Activated naive CD8-positive, alpha-beta T cell treated with anti-CD3 and anti-CD28 coated beads, Interleukin-2, amount 50 U/mL, for 24 hours (primary cell): ENCODE results near the gene TNFRSF25.
"Not testable (repeated sequence)": the region's sequence is repeated elsewhere in the genome, so short reads cannot be mapped to it uniquely, and the experiment has no call there.

Experiments
- ATAC-seq: fragments of 150-1000 bp; cut with Tn5 transposase; one replicate; pipeline ENCODE4 v1.10.0; 2021
- DNase-seq: peaks from one replicate; pipeline ENCODE4 v3.0.0; 2021
- H3K27ac Mint-ChIP-seq: one replicate; pipeline ENCODE4 v1.8.0; 2021; ENCODE audit warnings: mild to moderate bottlenecking, mixed read lengths
- H3K27me3 Mint-ChIP-seq: one replicate; pipeline ENCODE4 v1.8.0; 2021; ENCODE audit warnings: mixed read lengths
- H3K36me3 Mint-ChIP-seq: one replicate; pipeline ENCODE4 v1.8.0; 2021; ENCODE audit warnings: low read depth, mixed read lengths
- H3K4me1 Mint-ChIP-seq: one replicate; pipeline ENCODE4 v1.8.0; 2021; ENCODE audit warnings: mixed read lengths
- H3K4me3 Mint-ChIP-seq: one replicate; pipeline ENCODE4 v1.8.0; 2021; ENCODE audit warnings: mild to moderate bottlenecking, moderate library complexity, mixed read lengths
- H3K9me3 Mint-ChIP-seq: one replicate; pipeline ENCODE4 v1.8.0; 2021; ENCODE audit warnings: mixed read lengths

The TNFRSF25 gene

DNA sequence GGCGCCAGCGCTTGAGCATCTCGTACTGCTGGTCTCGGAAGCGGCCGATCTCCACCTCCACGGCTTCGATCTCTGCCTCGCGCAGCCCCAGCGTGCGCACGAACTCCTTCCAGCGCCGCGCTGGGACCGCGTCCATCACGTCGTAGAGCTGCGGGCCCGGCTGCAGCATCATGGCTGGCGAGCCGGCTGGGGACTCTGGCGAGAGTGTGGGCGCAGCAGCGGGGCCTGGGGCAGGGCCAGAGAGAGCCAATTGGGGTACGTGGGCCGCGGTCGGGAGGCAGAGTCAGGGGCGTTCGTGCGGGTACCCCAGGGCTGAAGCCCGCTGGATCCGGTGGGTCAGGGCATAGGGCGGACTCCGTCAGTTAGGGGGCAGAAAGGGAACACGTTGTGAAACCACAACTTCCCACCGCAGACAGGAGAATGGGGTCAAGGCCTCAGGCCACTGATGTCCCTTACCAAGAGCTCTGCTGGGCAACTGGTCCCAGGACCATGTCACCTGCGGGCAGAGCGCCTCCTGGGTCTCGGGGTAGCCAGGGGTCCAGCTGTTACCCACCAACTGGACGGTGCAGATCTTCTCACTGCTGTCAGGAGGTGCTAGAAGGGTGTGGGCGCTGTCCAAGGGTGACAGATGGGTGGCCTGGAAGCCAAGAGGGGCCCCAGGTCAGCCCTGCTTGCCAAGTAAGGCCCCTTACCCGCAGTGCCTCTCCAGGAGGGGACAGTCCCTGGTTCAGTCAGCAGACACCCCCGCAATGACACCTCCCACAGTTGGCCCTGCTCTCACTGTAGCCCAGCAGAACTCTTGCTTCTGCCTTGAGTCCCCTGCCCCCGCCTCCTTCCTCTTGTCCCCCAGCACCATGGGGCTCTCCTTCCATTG is 4.2 kb downstream of the TNFRSF25 start:
- no peaks in the 10 kb centered on the region for H3K9me3 Mint-ChIP-seq
- peaks cover 11% of the 10 kb centered on the region for H3K27me3 Mint-ChIP-seq
- peaks cover 52% of the 10 kb centered on the region for H3K4me1 Mint-ChIP-seq
- peak overlapping the region; percentile 55 for H3K4me3 Mint-ChIP-seq
- peaks cover 15% of the 10 kb centered on the region for H3K36me3 Mint-ChIP-seq
- peak overlapping the region; percentile 55 for H3K27ac Mint-ChIP-seq
- ATAC-seq (no peak), DNase-seq (no peak)

DNA sequence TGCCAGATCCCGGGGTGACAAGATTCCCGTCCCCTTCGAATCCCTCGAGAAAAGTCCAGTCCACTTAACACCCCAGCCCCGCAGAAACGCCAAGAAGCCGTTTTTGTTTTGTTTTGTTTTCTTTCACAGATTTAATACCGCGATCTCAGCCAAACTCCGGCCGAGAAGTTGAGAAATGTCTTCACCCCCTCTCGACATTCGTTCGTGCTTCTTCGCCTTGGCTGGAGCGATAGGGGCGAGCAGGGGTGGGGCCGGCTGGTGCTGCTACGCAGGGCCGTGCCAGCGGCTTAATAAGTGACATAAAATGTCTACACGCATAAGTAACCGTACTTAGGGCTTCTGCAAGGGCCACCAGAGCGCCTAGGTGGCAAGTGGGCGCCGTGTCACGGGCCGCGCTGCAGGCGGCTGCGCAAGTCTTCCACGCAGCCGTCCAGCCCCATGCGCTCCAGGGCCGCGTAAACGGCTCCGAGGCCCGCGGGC is 4.9 kb downstream of the TNFRSF25 start:
- Mint-ChIP-seq H3K4me1 (peaks cover 50% of the 10 kb centered on the region), H3K27me3 (peaks cover 16% of the 10 kb centered on the region), H3K27ac (peak overlapping the region; percentile 76), H3K36me3 (peaks cover 15% of the 10 kb centered on the region), H3K9me3 (no peaks in the 10 kb centered on the region), H3K4me3 (peak overlapping the region; percentile 60)
- no peak for ATAC-seq
- DNase-seq = no peak

DNA sequence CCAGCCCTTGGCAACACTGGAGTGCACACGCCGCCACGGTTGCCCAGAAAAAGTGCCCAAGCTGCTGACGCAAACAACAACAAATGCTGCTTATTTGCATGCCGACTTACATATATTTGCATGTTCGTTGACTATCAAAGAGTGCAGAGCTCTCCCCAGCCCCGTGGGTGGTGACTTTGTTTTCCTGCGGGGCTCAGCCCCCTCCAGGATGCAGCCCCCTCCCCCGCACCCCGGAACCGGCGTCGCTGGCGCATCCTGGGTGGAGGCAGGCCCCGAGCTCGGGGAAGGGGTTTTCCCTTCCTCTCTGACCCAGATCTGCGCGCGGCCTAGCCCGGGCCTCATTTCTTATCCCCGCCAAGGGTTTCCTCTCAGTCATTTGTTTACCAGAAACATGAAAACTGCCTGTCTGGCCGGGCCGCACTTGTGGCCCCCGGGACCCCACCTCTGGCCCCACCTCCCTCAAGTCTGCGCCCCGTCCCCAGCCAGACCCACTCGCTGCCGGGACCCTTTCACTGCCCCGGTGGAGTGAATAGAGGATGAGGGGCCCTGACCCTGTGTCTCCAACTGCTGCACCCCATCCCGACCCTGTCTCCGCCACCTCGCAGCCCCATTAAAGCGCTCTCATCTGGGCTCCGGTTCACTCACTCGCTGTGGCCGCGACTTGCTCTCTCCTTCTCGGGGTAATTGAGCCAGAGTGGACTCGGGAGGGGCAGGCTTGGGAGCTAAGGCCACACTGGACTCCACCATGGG is 5.5 kb downstream of the TNFRSF25 start:
- Mint-ChIP-seq H3K9me3 (no peaks in the 10 kb centered on the region), H3K4me1 (peaks cover 51% of the 10 kb centered on the region), H3K4me3 (peak overlapping the region; percentile 60), H3K36me3 (peaks cover 15% of the 10 kb centered on the region), H3K27ac (peak overlapping the region; percentile 76), H3K27me3 (peaks cover 20% of the 10 kb centered on the region)
- ATAC-seq (peak; percentile 82), DNase-seq (peak; percentile 79)

DNA sequence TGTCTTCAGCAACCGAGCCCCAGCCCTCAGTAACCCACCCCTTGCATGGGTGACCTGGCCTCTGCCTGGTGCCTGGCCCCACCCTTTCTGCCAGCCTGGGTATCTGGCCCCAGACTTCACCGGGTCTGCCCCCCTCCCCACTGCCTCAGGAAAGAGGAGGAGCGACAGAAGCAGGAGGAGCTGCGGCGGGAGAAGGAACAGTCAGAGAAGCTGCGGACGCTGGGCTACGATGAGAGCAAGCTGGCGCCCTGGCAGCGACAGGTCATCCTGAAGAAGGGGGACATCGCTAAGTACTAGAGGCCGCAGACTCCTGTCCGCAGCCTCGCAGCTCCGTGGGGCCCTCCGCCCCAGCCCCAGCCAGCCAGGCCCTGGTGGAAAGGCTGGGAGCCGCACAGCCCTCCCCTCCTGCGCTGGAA is 6.1 kb downstream of the TNFRSF25 start:
- H3K36me3 Mint-ChIP-seq = peaks cover 15% of the 10 kb centered on the region
- peaks cover 51% of the 10 kb centered on the region for H3K4me1 Mint-ChIP-seq
- H3K27me3 Mint-ChIP-seq = peaks cover 21% of the 10 kb centered on the region
- ATAC-seq (peak; percentile 7), DNase-seq (peak; percentile 40)
- peak overlapping the region; percentile 76 for H3K27ac Mint-ChIP-seq
- H3K9me3 Mint-ChIP-seq = no peaks in the 10 kb centered on the region
- H3K4me3 Mint-ChIP-seq = peak overlapping the region; percentile 60

DNA sequence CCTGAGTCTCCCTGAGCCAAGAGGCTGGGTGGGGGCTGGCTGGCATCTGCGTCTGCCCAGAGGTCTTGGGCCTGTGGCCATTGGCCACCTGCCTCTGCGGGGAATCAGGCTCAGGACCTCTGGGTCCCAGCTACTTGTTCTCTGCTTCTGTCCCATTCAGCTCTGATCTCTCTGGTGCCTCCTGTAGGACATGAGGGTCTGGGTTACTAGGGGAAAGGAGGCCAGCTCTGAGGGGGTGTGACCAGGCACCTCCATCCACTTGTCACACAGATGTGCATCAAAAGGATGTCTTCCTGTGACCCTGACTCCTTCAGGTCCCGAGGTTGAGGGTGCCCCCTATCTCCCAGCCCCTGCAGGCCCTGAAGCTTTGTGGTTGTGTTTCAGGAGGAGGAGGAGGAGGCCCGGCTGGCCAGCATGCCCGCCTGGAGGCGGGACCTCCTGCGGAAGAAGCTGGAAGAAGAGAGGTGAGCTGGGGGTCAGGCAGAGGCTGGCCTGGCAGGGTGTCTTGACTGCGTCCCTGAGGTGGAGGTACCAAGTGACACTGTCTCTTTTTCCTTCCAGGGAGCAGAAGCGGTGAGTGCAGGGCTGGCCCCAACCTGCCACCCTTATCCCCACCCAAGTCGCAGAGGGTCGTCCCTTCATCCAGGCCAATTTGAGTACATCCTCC is 9.0 kb downstream of the TNFRSF25 start:
- DNase-seq (no peak), ATAC-seq (no peak)
- Mint-ChIP-seq H3K4me3 (no peak overlapping the region), H3K27ac (no peak overlapping the region), H3K4me1 (peaks cover 34% of the 10 kb centered on the region), H3K27me3 (peaks cover 42% of the 10 kb centered on the region), H3K9me3 (no peaks in the 10 kb centered on the region), H3K36me3 (no peaks in the 10 kb centered on the region)

DNA sequence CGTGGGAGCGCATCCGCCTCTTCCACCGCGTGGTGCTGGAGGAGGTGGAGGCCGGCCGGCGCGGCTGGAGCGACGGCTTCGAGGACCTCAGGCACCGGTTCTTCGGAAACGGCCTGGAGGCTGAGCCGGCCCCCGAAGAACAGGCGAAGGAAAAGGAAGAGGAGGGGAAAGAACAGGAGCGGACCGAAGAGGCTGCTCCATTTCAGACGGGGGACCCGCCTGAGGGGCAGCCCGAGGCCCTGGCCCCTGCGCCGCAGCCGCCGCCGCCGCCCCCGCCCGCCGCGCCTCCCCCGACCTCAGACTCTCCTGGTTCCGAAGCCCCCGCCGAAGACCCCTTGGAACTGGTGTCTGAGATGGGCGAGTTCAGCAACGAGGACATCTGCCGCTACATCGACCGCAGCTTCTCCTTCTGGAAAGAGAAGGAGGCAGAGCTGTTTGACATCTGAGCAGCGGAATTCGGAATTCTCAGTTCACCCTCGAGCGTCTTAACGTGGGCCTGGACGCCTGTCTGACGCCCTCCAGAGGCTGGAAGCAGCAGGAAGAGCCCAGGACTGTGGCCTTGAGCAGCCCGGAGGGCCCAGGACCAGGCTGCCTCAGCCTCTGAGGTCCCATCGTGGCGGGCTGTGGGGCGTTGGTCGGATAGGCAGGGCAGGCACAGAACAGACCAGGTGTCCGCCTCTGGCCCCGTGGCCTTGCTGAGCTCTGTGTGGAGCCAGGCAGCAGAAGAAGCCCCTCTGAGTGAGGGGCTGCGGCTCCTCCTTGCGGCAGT is 10.0 kb downstream of the TNFRSF25 start:
- not testable (repeated sequence) for DNase-seq, H3K36me3 Mint-ChIP-seq, H3K4me3 Mint-ChIP-seq, ATAC-seq, H3K9me3 Mint-ChIP-seq, H3K27ac Mint-ChIP-seq
- peaks cover 25% of the 10 kb centered on the region for H3K4me1 Mint-ChIP-seq
- peaks cover 45% of the 10 kb centered on the region for H3K27me3 Mint-ChIP-seq

DNA sequence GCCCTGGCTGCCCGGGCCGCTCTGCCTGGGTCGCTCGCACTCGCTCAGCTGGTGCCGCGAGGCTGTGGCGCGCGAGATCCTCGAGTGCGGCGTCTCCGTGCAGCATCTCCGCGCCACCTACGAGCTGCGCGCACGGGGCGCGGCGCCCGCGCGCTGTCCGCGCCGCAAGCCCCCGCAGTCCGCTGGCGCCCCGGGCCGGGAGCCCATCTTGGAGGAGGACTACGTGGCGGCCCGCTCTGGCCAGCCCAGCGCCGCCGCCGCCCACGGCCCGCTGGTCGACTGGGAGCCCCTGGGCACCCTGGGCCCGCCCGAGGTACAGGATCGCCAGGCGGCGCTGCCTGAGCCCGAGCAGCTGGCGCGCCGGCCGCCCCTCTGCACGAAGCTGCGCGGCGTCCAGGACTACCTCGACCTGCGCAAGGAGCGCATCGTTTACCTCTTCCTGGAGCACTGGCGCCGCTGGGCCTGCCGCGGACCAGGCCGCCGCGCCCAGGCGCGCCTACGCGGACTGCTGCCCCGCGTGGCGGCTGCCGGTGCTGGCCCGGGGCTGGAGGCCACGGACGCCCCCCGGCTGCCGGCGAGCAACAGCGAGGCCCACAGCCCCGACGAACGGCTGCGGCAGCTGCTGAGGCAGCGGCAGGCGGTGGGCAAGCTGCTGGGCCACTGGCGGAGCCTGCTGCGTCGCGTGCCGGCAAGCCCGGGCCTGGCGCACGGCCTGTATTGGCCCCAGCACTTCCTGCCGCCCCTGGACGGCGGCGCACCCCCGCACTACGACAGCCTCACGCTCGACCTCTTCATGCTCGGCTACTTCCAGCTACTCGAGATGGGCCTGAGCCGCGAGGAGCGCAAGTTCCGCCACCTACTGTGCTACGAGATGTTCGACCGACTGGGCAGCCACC is 10.9 kb downstream of the TNFRSF25 start:
- ATAC-seq (peak; percentile 41), DNase-seq (peak; percentile 26)
- H3K4me1 Mint-ChIP-seq = peaks cover 17% of the 10 kb centered on the region
- no peak overlapping the region for H3K4me3 Mint-ChIP-seq
- no peaks in the 10 kb centered on the region for H3K36me3 Mint-ChIP-seq
- H3K9me3 Mint-ChIP-seq = no peaks in the 10 kb centered on the region
- no peak overlapping the region for H3K27ac Mint-ChIP-seq
- H3K27me3 Mint-ChIP-seq = peaks cover 52% of the 10 kb centered on the region

DNA sequence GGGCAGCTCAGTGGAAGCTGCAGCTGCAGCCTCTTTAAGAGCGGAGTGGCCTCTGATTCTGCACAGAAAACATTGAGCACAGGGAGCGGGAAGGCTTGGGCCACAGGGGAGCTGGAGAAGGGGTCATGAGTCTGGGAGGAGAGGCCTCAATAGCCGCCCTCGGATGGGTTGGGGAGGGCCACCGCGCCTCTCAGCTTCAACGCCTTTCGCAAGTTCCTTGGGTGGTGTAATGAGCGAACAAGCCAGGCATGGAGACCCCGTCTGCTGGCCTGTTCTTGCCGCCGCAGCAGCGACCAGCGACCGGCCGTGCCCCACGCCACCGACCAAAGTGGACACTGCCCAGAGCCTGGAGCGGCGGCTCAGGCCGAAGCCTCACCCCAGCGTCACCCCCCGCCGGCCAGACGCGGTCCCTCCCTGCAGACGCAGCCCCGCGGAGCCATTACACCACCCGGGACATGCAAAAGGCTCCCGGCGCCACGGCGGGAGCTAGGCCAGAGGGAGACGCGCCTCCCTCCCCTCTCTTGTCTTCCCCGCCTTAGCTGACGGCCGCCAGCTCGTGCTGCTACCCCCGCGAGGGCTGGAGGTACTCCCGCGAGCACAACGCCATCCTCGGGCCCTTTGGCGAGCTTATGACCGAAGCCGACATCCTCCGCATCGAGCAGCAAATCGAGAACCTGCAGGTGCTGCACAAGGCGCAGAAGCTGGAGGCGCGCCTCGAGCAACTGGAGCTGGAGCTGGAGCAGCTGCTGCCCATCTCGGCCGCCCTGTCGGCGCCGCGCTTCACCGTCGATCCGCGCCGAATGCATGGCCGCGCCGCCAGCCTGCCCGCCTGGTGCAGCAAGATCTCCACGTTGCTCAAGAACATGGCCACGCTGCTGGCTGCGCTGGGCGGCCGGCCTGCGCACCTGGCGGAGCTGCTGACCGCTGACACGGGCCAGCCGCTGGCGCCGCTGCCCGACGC is 11.8 kb downstream of the TNFRSF25 start:
- not testable (repeated sequence) for H3K9me3 Mint-ChIP-seq, ATAC-seq, DNase-seq, H3K27ac Mint-ChIP-seq, H3K36me3 Mint-ChIP-seq, H3K4me3 Mint-ChIP-seq
- Mint-ChIP-seq H3K27me3 (peaks cover 57% of the 10 kb centered on the region), H3K4me1 (peaks cover 15% of the 10 kb centered on the region)

DNA sequence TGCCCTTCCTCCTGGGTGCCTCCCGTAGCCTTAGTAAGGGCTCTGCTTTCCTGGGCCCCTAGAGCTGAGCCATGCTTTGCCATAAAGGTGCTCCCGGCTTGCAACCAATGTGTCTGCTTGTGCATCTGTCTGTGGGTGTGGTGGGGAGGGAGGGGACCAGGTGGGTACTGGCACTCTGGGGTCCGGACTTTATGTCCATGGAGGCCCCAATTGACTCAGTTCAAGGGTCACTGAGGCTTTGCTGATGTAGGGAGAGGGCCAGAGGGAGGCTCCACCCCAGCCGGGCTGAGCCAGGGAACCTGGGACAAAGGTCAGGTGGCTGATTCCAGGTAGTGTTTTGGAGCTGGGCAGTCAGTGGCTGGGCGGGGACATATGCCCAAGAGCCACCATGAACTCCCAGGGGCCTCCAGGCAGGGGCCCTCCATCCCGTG is 15.0 kb downstream of the TNFRSF25 start:
- peaks cover 53% of the 10 kb centered on the region for H3K27me3 Mint-ChIP-seq
- ATAC-seq = no peak

DNA sequence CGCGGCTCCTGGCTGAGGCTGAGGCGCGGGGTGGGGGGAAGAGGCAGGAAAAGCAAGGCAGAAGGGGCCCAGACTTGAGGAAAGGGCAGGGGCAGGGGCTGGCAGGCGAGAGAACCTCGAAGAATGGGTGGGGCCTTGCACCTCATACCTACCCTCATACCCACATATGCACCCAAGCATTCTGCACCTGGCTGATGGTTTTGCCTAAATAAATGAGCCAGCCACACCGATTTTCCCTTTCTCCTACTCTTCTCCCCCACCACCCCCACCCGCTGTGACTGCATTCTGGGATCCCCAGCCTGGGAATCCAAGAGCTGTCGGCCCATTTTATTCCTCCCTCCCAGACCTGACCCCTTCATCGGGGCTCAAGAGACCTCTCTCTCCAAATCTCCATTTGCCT is 15.5 kb downstream of the TNFRSF25 start:
- H3K9me3 Mint-ChIP-seq, DNase-seq, H3K4me3 Mint-ChIP-seq, H3K36me3 Mint-ChIP-seq, ATAC-seq, H3K27ac Mint-ChIP-seq: not testable (repeated sequence)
- H3K4me1 Mint-ChIP-seq = peaks cover 17% of the 10 kb centered on the region
- peaks cover 53% of the 10 kb centered on the region for H3K27me3 Mint-ChIP-seq

More for the DNA sequence above, 15.0 kb downstream of the TNFRSF25 start:
- no peaks in the 10 kb centered on the region for H3K36me3 Mint-ChIP-seq
- H3K27ac Mint-ChIP-seq = no peak overlapping the region
- no peak for DNase-seq
- H3K9me3 Mint-ChIP-seq = no peaks in the 10 kb centered on the region
- H3K4me3 Mint-ChIP-seq = no peak overlapping the region
- H3K4me1 Mint-ChIP-seq = peaks cover 19% of the 10 kb centered on the region

DNA sequence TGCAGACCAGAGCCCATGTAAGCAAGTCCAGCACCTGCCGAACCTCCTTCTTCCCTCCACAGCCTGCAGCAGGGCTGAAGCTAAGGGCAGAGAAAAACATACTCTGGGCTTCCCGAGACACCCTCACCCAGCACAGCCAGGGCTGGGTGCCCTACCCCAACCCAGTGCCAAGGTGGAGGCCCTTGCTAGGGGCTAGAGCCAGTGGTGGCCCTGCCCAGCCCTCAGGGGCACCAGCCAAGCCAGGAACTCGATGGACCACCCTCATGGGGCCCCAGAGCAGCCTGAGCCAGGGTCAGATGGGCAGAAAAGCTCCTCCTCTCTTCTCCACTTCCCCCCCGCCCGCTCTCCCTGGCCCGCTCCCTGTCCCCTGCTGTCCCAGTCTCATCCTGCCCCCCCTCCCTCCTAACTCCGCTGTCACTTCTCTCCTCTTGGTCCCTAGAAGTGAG is 15.9 kb downstream of the TNFRSF25 start:
- Mint-ChIP-seq H3K27me3 (peaks cover 54% of the 10 kb centered on the region), H3K4me1 (peaks cover 17% of the 10 kb centered on the region), H3K4me3 (no peak overlapping the region), H3K36me3 (no peaks in the 10 kb centered on the region), H3K9me3 (no peaks in the 10 kb centered on the region), H3K27ac (no peak overlapping the region)
- DNase-seq (no peak), ATAC-seq (no peak)
